Epidermal melanocyte (primary cell): ENCODE results near the gene SERPINC1.
"Not testable (repeated sequence)": the region's sequence is repeated elsewhere in the genome, so short reads cannot be mapped to it uniquely, and the experiment has no call there.

Experiments
- DNase-seq: peaks from one replicate; pipeline ENCODE4 v3.0.0; 2011; ENCODE audit warnings: low spot score; ENCODE audit not compliant: insufficient read length

SERPINC1 gene

GRCh38 chr1:173863224-173864161, 53.6 kb downstream of the SERPINC1 start:
- no peak for DNase-seq

- DNase-seq: no peak
These were observed 54.3 kb downstream of the SERPINC1 start for GRCh38 chr1:173862769-173863223.

DNA sequence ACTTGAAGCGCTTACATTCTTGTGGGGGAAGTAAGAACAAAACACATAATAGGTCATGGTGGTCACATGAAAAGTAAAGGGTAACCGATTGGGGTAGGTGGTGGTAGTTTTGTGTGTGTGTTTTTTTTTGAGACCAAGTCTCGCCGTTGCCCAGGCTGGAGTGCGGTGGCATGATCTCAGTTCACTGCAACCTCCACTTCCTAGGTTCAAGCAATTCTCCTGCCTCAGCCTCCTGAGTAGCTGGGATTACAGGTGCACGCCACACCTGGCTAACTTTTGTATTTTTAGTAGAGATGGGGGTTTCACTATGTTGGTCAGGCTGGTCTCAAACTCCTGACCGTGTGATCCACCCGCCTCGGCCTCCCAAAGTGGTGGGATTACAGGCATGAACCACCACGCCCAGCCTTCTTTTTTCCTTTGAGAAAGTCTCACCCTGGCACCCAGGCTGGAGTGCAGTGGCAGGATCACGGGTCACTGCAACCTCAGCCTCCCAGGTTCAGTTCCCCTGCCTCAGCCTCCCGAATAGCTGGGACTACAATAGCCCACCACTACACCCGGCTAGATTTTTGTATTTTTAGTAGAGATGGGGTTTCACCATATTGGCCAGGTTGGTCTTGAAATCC, 54.9 kb downstream of the SERPINC1 start:
- DNase-seq: not testable (repeated sequence)

- DNase-seq: no peak
These were observed 55.4 kb downstream of the SERPINC1 start for GRCh38 chr1:173861731-173862145.

DNA sequence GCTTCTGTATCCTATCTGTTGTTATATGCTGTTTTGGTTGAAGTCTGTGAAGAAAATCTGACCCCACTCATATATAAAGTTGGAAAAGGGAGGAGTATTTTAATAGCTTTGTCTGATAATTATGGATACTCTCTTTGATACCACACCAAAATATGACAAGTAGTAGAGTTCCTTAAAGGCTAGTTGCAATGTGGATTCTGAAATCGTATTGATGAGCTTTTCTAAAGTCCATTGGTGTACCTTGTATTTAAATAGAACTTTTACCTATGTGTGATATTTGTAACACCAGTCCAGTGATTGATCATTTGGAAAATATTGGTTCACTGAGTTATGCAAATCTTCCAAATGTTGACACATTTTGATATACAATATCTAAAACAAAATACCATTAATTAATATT, 57.1 kb downstream of the SERPINC1 start:
- no peak for DNase-seq

DNA sequence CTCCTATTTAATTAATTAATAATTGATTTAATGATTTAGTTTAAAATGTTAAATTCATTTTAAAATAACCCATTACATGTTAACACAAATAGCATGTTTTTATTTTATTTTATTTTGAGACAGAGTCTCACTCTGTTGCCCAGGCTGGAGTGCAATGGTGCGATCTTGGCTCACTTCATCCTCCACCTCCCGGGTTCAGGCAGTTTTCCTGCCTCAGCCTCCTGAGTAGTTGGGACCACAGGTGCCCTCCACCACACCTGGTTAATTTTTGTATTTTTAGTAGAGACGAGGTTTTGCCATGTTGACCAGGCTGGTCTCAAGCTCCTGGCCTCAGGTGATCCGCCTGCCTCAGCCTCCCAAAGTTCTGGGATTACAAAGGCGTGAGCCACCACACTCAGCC, 57.6 kb downstream of the SERPINC1 start:
- DNase-seq: not testable (repeated sequence)

- DNase-seq: no peak
These were observed 59.7 kb downstream of the SERPINC1 start for GRCh38 chr1:173857363-173857917.

GRCh38 chr1:173856903-173857302, 60.2 kb downstream of the SERPINC1 start:
- no peak for DNase-seq

GRCh38 chr1:173856014-173856413, 61.1 kb downstream of the SERPINC1 start:
- no peak for DNase-seq
